PC-9 (cell line): ENCODE results near the gene CHAF1B. TPM values are rescaled to one million over a fixed set of nuclear protein-coding genes. Genes with fewer than 3 reads are reported as not detected.

Experiments
- BruUV-seq: library from RNA; stranded (reverse); fragments of 400-500 nt; replicated peaks from 2 replicates; lab custom pipeline; 2021; lab: Mats Ljungman, UMichigan
- CTCF ChIA-PET: fragments of 300-600 bp; sonication (Branson Sonifier 250); formaldehyde crosslinking; loops from one replicate; lab custom pipeline; 2022; ENCODE audit warnings: antibody characterized with exemption; lab: Charles Lee
- POLR2A ChIA-PET: fragments of 300-600 bp; sonication (Branson Sonifier 250); formaldehyde crosslinking; loops from one replicate; lab custom pipeline; 2022; ENCODE audit warnings: antibody characterized with exemption; ENCODE audit not compliant: unreplicated experiment; lab: Charles Lee
- DNase-seq, 2 experiments: peaks; one replicate each; pipeline versions ENCODE4 v3.0.0 to v3.0.0-alpha.2; 2015 to 2022; ENCODE audit warnings: mixed read lengths in 1 of 2
- H2AFZ ChIP-seq: fragments of 200-600 bp; sonication (generic); 2 replicates; pipeline ENCODE4 v1.8.1; 2017; ENCODE audit warnings: antibody characterized with exemption
- H3F3A ChIP-seq: fragments of 200-600 bp; sonication (generic); 2 replicates; pipeline ENCODE4 v1.8.1; 2017; ENCODE audit warnings: antibody characterized with exemption, mild to moderate bottlenecking, low read depth; ENCODE audit not compliant: insufficient read depth
- H3K27ac ChIP-seq: fragments of 200-600 bp; sonication (generic); 2 replicates; pipeline ENCODE4 v1.6.1; 2016; ENCODE audit warnings: mixed run types
- H3K27me3 ChIP-seq: fragments of 200-600 bp; sonication (generic); 2 replicates; pipeline ENCODE4 v1.6.1; 2016; ENCODE audit warnings: low read depth, mixed run types; ENCODE audit not compliant: insufficient read depth
- H3K36me3 ChIP-seq: fragments of 200-600 bp; sonication (generic); 2 replicates; pipeline ENCODE4 v1.6.1; 2016; ENCODE audit warnings: low read depth, mixed run types
- H3K4me1 ChIP-seq: fragments of 200-600 bp; sonication (generic); replicated peaks from 2 replicates; pipeline ENCODE4 v1.6.1; 2016; ENCODE audit warnings: mixed run types; ENCODE audit not compliant: insufficient read depth
- H3K4me2 ChIP-seq: fragments of 200-600 bp; sonication (generic); 2 replicates; pipeline ENCODE4 v1.6.1; 2017; ENCODE audit warnings: mixed run types
- H3K4me3 ChIP-seq: fragments of 200-600 bp; sonication (generic); 2 replicates; pipeline ENCODE4 v1.6.1; 2016; ENCODE audit warnings: mixed run types
- H3K79me2 ChIP-seq: fragments of 200-600 bp; sonication (generic); 2 replicates; pipeline ENCODE4 v1.6.1; 2017; ENCODE audit warnings: low read depth, mixed run types
- H3K9me2 ChIP-seq: fragments of 200-600 bp; sonication (generic); 2 replicates; pipeline ENCODE4 v1.8.1; 2017; ENCODE audit warnings: mild to moderate bottlenecking; ENCODE audit not compliant: insufficient read depth
- H3K9me3 ChIP-seq: fragments of 200-600 bp; sonication (generic); 2 replicates; pipeline ENCODE4 v1.8.1; 2016; ENCODE audit warnings: low read depth; ENCODE audit not compliant: insufficient read depth
- H4K20me1 ChIP-seq: fragments of 200-600 bp; sonication (generic); 2 replicates; pipeline ENCODE4 v1.8.1; 2017; ENCODE audit not compliant: insufficient read depth
- EZH2 ChIP-seq: fragments of 200-600 bp; sonication (generic); IDR thresholded peaks from 2 replicates; pipeline ENCODE4 v1.8.0; 2017; ENCODE audit warnings: antibody characterized with exemption, low read depth
- intact Hi-C: fragments of 100-400 bp; cut with micrococcal nuclease; formaldehyde crosslinking; loops from one replicate; pipeline ENCODE4 v1.10.0; 2022; ENCODE audit not compliant: unreplicated experiment
- total RNA-seq: library from RNA; stranded (reverse); gene quantifications from 2 replicates; pipeline ENCODE4 v1.2.3, GENCODE V29; 2021
- TF ChIP-seq, protein P1 (sequence below): fragments of 200-600 bp; sonication (generic); conservative IDR thresholded peaks from 2 replicates; pipeline ENCODE4 v1.6.1; 2017; ENCODE audit warnings: mixed run types, antibody characterized with exemption, mild to moderate bottlenecking, moderate library complexity

The CHAF1B gene
- total RNA-seq, 1 experiment from 2014 or later: 14.1 TPM

DNA sequence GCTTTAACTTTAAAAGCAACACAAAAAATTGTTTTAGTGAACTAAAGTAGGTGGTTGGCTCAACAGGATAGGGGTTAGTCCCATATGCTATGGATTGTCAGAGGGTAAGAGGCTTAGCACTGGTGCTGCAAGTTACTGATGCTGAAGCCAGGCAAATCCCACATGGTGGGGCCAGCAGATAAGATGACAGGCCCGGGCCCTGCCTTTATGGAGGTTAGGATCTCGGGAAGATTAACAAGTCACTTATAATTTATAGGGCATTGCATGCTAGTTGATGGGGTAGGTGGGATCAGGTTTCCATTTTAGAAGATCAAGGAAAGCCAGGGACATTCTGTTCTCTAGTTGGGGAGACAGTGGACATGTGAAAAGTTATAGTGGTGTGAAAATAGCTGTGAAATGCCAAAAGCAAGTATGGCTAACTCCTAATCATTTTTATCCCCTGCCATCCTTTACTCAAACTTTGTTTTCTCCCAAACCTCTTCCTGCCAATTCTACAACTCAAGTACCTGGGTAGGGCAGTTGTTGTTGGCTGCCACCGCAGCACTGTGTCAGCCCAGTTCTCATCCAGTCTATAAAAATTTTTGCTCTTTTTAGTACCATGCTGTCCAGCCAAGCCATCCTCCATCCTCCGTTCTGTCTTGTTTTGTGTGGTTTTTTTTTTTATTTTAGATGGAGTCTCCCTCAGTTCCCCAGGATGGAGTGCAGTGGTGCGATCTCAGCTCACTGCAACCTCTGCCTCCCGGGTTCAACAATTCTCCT is 10.3 kb downstream of the CHAF1B start:
- CTCF ChIA-PET: interaction anchor here (0.7 kb wide), 1 partner anchor 12 kb away, joined by 5 read pairs; no protein-coding TSS in a partner anchor
- no peak overlapping the region for H2AFZ ChIP-seq
- H3K36me3 ChIP-seq: no peaks in the 10 kb centered on the region
- no TSS peak for BruUV-seq
- no peak overlapping the region for H3K4me2 ChIP-seq
- H3K79me2 ChIP-seq: no peaks in the 10 kb centered on the region
- H3K27me3 ChIP-seq: no peaks in the 10 kb centered on the region
- POLR2A ChIA-PET: interaction anchor here (0.7 kb wide), 1 partner anchor 106 kb away, joined by 3 read pairs; no protein-coding TSS in a partner anchor
- no peak overlapping the region for H3K27ac ChIP-seq
- H4K20me1 ChIP-seq: no peaks in the 10 kb centered on the region
- intact Hi-C loops: no loop called here
- H3K4me1 ChIP-seq: no peaks in the 10 kb centered on the region
- H3K9me2 ChIP-seq: no peaks in the 10 kb centered on the region
- no peak for DNase-seq
- H3K4me3 ChIP-seq: no peak overlapping the region
- TF ChIP-seq, protein P1, sequence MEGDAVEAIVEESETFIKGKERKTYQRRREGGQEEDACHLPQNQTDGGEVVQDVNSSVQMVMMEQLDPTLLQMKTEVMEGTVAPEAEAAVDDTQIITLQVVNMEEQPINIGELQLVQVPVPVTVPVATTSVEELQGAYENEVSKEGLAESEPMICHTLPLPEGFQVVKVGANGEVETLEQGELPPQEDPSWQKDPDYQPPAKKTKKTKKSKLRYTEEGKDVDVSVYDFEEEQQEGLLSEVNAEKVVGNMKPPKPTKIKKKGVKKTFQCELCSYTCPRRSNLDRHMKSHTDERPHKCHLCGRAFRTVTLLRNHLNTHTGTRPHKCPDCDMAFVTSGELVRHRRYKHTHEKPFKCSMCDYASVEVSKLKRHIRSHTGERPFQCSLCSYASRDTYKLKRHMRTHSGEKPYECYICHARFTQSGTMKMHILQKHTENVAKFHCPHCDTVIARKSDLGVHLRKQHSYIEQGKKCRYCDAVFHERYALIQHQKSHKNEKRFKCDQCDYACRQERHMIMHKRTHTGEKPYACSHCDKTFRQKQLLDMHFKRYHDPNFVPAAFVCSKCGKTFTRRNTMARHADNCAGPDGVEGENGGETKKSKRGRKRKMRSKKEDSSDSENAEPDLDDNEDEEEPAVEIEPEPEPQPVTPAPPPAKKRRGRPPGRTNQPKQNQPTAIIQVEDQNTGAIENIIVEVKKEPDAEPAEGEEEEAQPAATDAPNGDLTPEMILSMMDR: no peak
- no peak for TF ChIP-seq EZH2
- no peaks in the 10 kb centered on the region for H3F3A ChIP-seq
- no peaks in the 10 kb centered on the region for H3K9me3 ChIP-seq

DNA sequence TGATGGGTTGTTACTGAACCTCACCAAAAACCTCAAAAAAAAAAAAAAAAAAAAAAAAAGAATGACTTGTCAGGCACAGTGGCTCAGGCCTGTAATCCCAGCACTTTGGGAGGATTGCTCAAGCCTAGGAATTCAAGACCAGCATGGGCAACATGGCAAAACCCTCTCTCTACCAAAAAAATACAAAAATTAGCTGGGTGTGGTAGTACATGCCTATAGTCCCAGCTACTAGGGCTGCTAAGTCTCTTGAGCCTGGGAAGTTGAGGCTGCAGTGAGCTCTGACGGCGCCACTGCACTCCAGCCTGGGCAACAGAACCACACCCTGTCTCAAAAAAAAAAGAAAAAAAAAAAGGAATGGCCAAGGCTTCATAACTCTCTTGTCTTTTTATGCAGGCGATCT is 11.1 kb downstream of the CHAF1B start:
- Histone ChIP-seq H3K27ac (no peak overlapping the region), H4K20me1 (no peaks in the 10 kb centered on the region), H3F3A (no peaks in the 10 kb centered on the region), H3K27me3 (no peaks in the 10 kb centered on the region), H2AFZ (no peak overlapping the region), H3K9me3 (no peaks in the 10 kb centered on the region), H3K4me1 (no peaks in the 10 kb centered on the region), H3K79me2 (no peaks in the 10 kb centered on the region), H3K4me2 (no peak overlapping the region), H3K9me2 (no peaks in the 10 kb centered on the region), H3K36me3 (no peaks in the 10 kb centered on the region), H3K4me3 (no peak overlapping the region)
- TF ChIP-seq EZH2: no peak
- TF ChIP-seq, protein P1: no peak
- CTCF ChIA-PET: interaction anchor here (0.7 kb wide), 1 partner anchor 13 kb away, joined by 5 read pairs; no protein-coding TSS in a partner anchor
- DNase-seq: no peak
- intact Hi-C loops: no loop called here
- POLR2A ChIA-PET: no interaction called here
- no TSS peak for BruUV-seq

DNA sequence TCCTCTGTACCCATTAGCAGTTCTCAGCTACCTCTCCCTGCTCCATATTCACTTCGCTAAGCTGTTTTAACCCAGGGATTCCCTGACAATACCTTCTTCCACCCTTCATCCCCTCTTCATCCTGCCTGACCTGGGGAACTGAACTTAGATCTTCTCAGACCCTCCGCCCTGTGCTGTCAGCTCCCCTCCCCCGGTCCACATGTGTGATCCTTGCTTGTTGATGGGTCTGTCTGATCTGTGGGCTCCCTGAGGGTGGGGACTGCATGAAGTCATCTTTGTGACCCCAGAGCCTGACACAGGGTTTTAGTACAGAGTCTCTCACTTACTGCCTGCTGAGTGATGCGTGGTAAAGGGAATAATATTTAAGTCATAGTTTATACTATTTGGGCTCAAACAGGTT is 11.8 kb downstream of the CHAF1B start:
- Histone ChIP-seq H3K4me2 (no peak overlapping the region), H3K27me3 (no peaks in the 10 kb centered on the region), H3K9me2 (no peaks in the 10 kb centered on the region), H3F3A (no peaks in the 10 kb centered on the region), H3K79me2 (no peaks in the 10 kb centered on the region), H3K27ac (no peak overlapping the region), H3K4me3 (no peak overlapping the region), H4K20me1 (no peaks in the 10 kb centered on the region), H3K4me1 (no peaks in the 10 kb centered on the region), H3K36me3 (no peaks in the 10 kb centered on the region), H3K9me3 (no peaks in the 10 kb centered on the region), H2AFZ (no peak overlapping the region)
- intact Hi-C loops: no loop called here
- ChIA-PET POLR2A (no interaction called here), CTCF (interaction anchor here (0.6 to 0.7 kb wide), 2 partner anchors 30 to 39 kb away, joined by 3 to 5 read pairs; no protein-coding TSS in a partner anchor)
- no peak for TF ChIP-seq EZH2
- TF ChIP-seq, protein P1: no peak
- no peak for DNase-seq
- no TSS peak for BruUV-seq
